Neuronal stem cell (in vitro differentiated cells): ENCODE data around the gene SP3.

ENCODE experiments used
- DNase-seq: peaks from one replicate; pipeline ENCODE4 v3.0.0-alpha.2; 2013; ENCODE audit warnings: low spot score
- H2AFZ ChIP-seq: one replicate; pipeline ENCODE4 v1.6.1; 2013; ENCODE audit warnings: mild to moderate bottlenecking, low read length, inconsistent platforms
- H2AK5ac ChIP-seq: 2 replicates; pipeline ENCODE4 v1.6.1; 2013; ENCODE audit warnings: low read depth, mild to moderate bottlenecking, inconsistent platforms, low read length, moderate library complexity, mixed read lengths
- H2BK120ac ChIP-seq: 2 replicates; pipeline ENCODE4 v1.6.1; 2013; ENCODE audit warnings: low read depth, mild to moderate bottlenecking, inconsistent platforms, low read length, moderate library complexity, mixed read lengths
- H2BK12ac ChIP-seq: one replicate; pipeline ENCODE4 v1.6.1; 2013; ENCODE audit warnings: low read length, inconsistent platforms
- H2BK15ac ChIP-seq: 2 replicates; pipeline ENCODE4 v1.6.1; 2013; ENCODE audit warnings: mild to moderate bottlenecking, low read length, inconsistent platforms, mixed read lengths
- H2BK5ac ChIP-seq: one replicate; pipeline ENCODE4 v1.6.1; 2013; ENCODE audit warnings: inconsistent platforms, mild to moderate bottlenecking, low read length, moderate library complexity
- H3K14ac ChIP-seq: one replicate; pipeline ENCODE4 v1.6.1; 2013; ENCODE audit warnings: low read length, inconsistent platforms
- H3K18ac ChIP-seq: 2 replicates; pipeline ENCODE4 v1.6.1; 2013; ENCODE audit warnings: low read length, inconsistent platforms
- H3K23ac ChIP-seq: 2 replicates; pipeline ENCODE4 v1.6.1; 2013; ENCODE audit warnings: low read depth, mild to moderate bottlenecking, mixed read lengths, low read length, inconsistent platforms; ENCODE audit not compliant: poor library complexity
- H3K27ac ChIP-seq: replicated peaks from 3 replicates; pipeline ENCODE4 v1.5.1; 2013; ENCODE audit warnings: low read length, inconsistent platforms
- H3K27me3 ChIP-seq, 3 experiments: 2 replicates each; pipeline ENCODE4 v1.6.1; 2013; ENCODE audit warnings: low read length in 3 of 3, mild to moderate bottlenecking in 2 of 3, inconsistent platforms in 1 of 3, low read depth in 1 of 3, mixed read lengths in 1 of 3, moderate library complexity in 1 of 3; ENCODE audit not compliant: control insufficient read depth in 3 of 3, insufficient read depth in 3 of 3
- H3K36me3 ChIP-seq, 2 donors: replicated peaks in 1 of 2; 2 replicates each; pipeline ENCODE4 v1.6.1; 2013; ENCODE audit warnings: low read length in 2 of 2; ENCODE audit not compliant: control insufficient read depth in 2 of 2, insufficient read depth in 2 of 2
- H3K4ac ChIP-seq: 2 replicates; pipeline ENCODE4 v1.6.1; 2013; ENCODE audit warnings: inconsistent platforms, mild to moderate bottlenecking, low read length, moderate library complexity
- H3K4me1 ChIP-seq, 2 donors: 1 replicate in 1 of 2; 2 replicates in 1 of 2; pipeline ENCODE4 v1.6.1; 2013; ENCODE audit warnings: low read length in 2 of 2, low read depth in 1 of 2; ENCODE audit not compliant: control insufficient read depth in 2 of 2, insufficient read depth in 1 of 2
- H3K4me2 ChIP-seq: one replicate; pipeline ENCODE4 v1.6.1; 2013; ENCODE audit warnings: mild to moderate bottlenecking, low read length, inconsistent platforms; ENCODE audit not compliant: insufficient read depth, poor library complexity, severe bottlenecking
- H3K4me3 ChIP-seq, 2 donors: 2 replicates each; pipeline ENCODE4 v1.5.1; 2013; ENCODE audit warnings: low read length in 2 of 2, mild to moderate bottlenecking in 2 of 2, inconsistent platforms in 1 of 2, moderate library complexity in 1 of 2
- H3K79me1 ChIP-seq: one replicate; pipeline ENCODE4 v1.6.1; 2013; ENCODE audit warnings: low read depth, mild to moderate bottlenecking, inconsistent platforms, low read length, moderate library complexity
- H3K9ac ChIP-seq: one replicate; pipeline ENCODE4 v1.6.1; 2013; ENCODE audit warnings: mild to moderate bottlenecking, low read depth, low read length, inconsistent platforms; ENCODE audit not compliant: poor library complexity
- H3K9me3 ChIP-seq, 2 donors: replicated peaks in 1 of 2; 2 replicates each; pipeline versions ENCODE3 to v1.6.1; 2013; ENCODE audit warnings: low read length in 2 of 2, mild to moderate bottlenecking in 2 of 2, inconsistent platforms in 1 of 2, low read depth in 1 of 2, mixed read lengths in 1 of 2, moderate library complexity in 1 of 2; ENCODE audit not compliant: control insufficient read depth in 2 of 2, insufficient read depth in 1 of 2
- H4K8ac ChIP-seq: one replicate; pipeline ENCODE4 v1.6.1; 2013; ENCODE audit warnings: low read depth, mild to moderate bottlenecking, inconsistent platforms, low read length, moderate library complexity
- H4K91ac ChIP-seq: one replicate; pipeline ENCODE4 v1.6.1; 2013; ENCODE audit warnings: low read length, low read depth, mild to moderate bottlenecking, inconsistent platforms; ENCODE audit not compliant: poor library complexity
- WGBS, 2 donors: extraction: QIAGEN DNeasy Blood & Tissue Kit; methylation state at CpG; one replicate each; pipeline ENCODE4 v1.1.7; 2013; ENCODE audit warnings: missing lambda C conversion rate in 2 of 2, mixed read lengths in 1 of 2; ENCODE audit not compliant: insufficient read length in 2 of 2, insufficient replicate concordance in 1 of 2; ENCODE audit errors: extremely low coverage in 2 of 2; 5-methylcytosine and 5-hydroxymethylcytosine counted together

Gene SP3

DNA sequence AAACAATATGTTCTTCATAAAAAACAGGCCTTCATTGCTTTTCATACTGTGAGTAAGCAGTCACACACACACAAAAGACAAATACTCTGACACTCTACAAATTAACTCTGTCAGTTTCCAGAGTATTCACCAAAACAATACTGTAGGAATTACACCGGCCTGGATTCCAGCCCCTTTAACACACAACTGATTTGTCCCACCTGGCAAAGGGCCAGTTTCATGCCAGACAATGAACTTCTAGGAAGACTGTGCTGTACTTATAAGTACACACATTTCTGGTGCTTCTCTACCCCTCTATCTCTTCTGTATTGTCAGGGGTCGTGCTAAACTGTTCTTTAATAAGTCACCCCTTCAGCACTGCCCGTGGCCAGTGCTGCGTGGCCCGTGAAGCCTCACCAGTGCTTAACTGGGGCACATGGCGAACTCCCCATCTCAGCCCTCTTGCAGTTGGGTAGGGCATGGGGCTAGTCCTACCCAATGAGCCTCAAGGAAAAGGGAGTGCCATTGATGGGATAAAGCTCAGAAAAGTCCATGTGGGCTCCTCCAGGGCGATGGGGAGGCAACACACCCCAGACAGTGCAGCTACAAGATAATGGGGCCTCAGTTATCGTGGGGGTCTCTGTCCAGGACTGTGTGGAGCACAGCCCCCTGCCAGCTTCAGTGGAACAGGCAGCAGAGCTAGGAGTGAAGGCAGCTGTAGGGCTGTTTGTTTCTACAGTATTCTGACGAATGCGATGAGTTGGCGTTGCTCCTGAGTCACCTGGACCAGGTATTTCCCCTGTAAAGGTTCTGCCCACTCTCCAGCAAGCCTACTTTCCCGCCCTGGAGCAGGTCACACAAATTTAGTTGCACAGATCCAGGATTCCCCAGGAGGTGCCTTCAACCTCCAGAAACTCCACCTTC lies 99.0 kb downstream of the SP3 start:
- H3K36me3 ChIP-seq: no peaks in the 10 kb centered on the region
- no peak overlapping the region for H3K27ac ChIP-seq
- no peak overlapping the region for H2BK120ac ChIP-seq
- H3K4me2 ChIP-seq: no peak overlapping the region
- no peak for DNase-seq
- no peak overlapping the region for H3K9ac ChIP-seq
- no peak overlapping the region for H3K18ac ChIP-seq
- no peak overlapping the region for H4K8ac ChIP-seq
- peaks cover 0 to 8% of the 10 kb centered on the region in 2 donors for H3K4me1 ChIP-seq
- no peaks in the 10 kb centered on the region for H3K27me3 ChIP-seq
- H4K91ac ChIP-seq: no peak overlapping the region
- no peak overlapping the region for H2BK12ac ChIP-seq
- no CpG with 5 or more reads among the region's 12 CpGs for WGBS, 2 donors
- no peak overlapping the region for H3K4me3 ChIP-seq
- H3K79me1 ChIP-seq: no peaks in the 10 kb centered on the region
- H2AFZ ChIP-seq: peak overlapping the region; percentile 34
- H3K14ac ChIP-seq: no peak overlapping the region
- H2AK5ac ChIP-seq: no peak overlapping the region
- no peaks in the 10 kb centered on the region for H3K9me3 ChIP-seq
- no peak overlapping the region for H2BK5ac ChIP-seq
- H3K23ac ChIP-seq: no peak overlapping the region
- H2BK15ac ChIP-seq: no peak overlapping the region
- no peak overlapping the region for H3K4ac ChIP-seq

DNA sequence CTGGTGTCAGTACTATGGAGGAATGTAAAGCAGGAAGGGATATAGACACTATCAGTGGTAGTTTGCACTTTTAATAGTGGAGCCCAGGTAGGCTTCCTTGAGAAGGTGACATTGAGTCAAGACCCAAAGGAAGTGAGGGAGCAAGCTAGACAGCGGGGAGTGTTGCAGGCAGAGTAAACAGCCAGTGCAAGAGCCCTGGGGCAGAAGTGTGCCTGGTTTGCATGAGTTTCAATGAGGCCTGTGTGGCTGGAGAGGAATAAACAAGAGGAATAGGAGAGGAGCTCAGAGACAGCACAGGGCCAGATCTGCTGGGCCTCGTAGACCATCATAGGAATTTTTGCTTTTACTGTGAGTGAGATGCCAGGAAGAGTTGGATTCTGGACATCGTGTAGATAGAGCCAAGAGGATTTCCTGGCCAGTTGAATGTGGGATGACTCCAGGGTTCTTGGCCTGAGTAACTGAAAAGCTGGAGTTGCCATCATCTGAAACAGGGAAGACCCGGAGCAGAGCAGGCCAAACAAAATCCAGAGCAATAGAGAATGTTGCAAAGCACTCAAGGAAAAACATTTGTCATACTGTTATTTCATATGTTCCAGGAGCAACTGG lies 102.5 kb downstream of the SP3 start:
- no CpG with 5 or more reads among the region's 4 CpGs for WGBS, 2 donors
- peaks cover 0 to 8% of the 10 kb centered on the region in 2 donors for H3K4me1 ChIP-seq
- H3K14ac ChIP-seq: no peak overlapping the region
- no peak overlapping the region for H3K27ac ChIP-seq
- no peak overlapping the region for H3K18ac ChIP-seq
- H2BK12ac ChIP-seq: no peak overlapping the region
- H3K36me3 ChIP-seq: no peaks in the 10 kb centered on the region
- H2BK15ac ChIP-seq: no peak overlapping the region
- no peak overlapping the region for H3K4ac ChIP-seq
- no peak overlapping the region for H3K23ac ChIP-seq
- H3K27me3 ChIP-seq: no peaks in the 10 kb centered on the region
- no peak overlapping the region for H3K4me2 ChIP-seq
- H3K4me3 ChIP-seq: no peak overlapping the region
- no peak overlapping the region for H3K9ac ChIP-seq
- no peak overlapping the region for H4K8ac ChIP-seq
- H3K79me1 ChIP-seq: no peaks in the 10 kb centered on the region
- H4K91ac ChIP-seq: no peak overlapping the region
- no peak for DNase-seq
- H2BK120ac ChIP-seq: no peak overlapping the region
- no peak overlapping the region for H2BK5ac ChIP-seq
- H2AFZ ChIP-seq: no peak overlapping the region
- no peaks in the 10 kb centered on the region for H3K9me3 ChIP-seq
- no peak overlapping the region for H2AK5ac ChIP-seq

DNA sequence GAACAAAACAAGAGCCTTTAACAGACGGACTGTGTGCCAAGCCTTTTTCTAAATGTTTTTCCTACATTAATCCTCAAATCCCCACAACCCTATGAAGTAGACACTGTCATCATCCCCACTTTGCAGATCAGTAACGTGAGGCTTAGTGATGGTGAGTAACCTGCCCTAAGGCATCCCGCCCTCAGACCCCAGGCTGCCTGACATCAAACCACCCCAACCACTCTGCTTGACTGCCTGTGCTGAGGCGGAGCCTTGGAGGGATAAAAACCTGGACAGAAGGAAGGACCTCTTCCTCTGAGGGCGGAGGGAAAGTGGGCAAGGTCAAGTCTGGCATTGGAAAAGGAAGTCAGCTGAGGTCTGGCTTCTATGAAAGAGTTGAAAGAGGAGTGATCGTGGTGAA lies 104.6 kb downstream of the SP3 start:
- Histone ChIP-seq H3K4ac (no peak overlapping the region), H3K27me3 (no peaks in the 10 kb centered on the region), H3K18ac (no peak overlapping the region), H3K79me1 (no peaks in the 10 kb centered on the region), H3K4me3 (no peak overlapping the region), H4K91ac (no peak overlapping the region), H3K9ac (no peak overlapping the region), H3K23ac (no peak overlapping the region), H2AK5ac (peak overlapping the region; percentile 3), H4K8ac (no peak overlapping the region), H3K4me1 (no peaks in the 10 kb centered on the region), H3K4me2 (no peak overlapping the region), H3K14ac (no peak overlapping the region), H3K36me3 (no peaks in the 10 kb centered on the region), H2BK15ac (no peak overlapping the region), H3K9me3 (no peaks in the 10 kb centered on the region), H2BK120ac (no peak overlapping the region), H2BK12ac (no peak overlapping the region), H2BK5ac (no peak overlapping the region), H3K27ac (no peak overlapping the region), H2AFZ (no peak overlapping the region)
- no peak for DNase-seq
- WGBS, 2 donors: no CpG with 5 or more reads among the region's 6 CpGs

DNA sequence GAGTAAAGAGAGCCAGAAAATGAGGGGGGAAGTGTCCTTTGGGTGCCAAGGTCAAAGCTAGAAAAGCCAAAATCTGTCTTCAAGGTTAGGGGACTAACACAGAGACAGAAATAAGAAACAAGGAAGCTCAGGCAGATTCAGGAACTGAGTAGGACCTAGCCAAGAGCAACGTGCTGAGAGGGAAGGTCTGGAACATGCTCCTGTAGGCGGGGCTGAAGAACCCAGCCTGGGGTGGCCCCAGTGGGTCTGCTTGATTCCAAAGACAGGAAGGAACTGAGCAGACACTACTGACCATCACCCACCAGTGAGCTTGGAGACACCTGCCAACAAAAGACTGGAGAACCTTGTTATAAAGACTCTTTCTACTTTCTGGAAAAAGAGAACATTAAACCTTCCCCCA lies 105.1 kb downstream of the SP3 start:
- Histone ChIP-seq H3K9ac (no peak overlapping the region), H3K4ac (no peak overlapping the region), H3K4me3 (no peak overlapping the region)

More for the DNA sequence above, 105.1 kb downstream of the SP3 start:
- Histone ChIP-seq H3K4me1 (no peaks in the 10 kb centered on the region), H2AFZ (no peak overlapping the region), H3K36me3 (no peaks in the 10 kb centered on the region), H2BK5ac (no peak overlapping the region), H2AK5ac (no peak overlapping the region), H4K91ac (no peak overlapping the region), H3K27me3 (no peaks in the 10 kb centered on the region), H3K18ac (no peak overlapping the region), H2BK15ac (no peak overlapping the region), H3K79me1 (no peaks in the 10 kb centered on the region), H2BK120ac (no peak overlapping the region), H2BK12ac (no peak overlapping the region), H3K23ac (no peak overlapping the region), H3K9me3 (no peaks in the 10 kb centered on the region), H3K27ac (no peak overlapping the region), H3K14ac (no peak overlapping the region), H4K8ac (no peak overlapping the region), H3K4me2 (no peak overlapping the region)
- DNase-seq: no peak
- WGBS, 2 donors: no CpG with 5 or more reads among the region's 2 CpGs
